Right lobe of liver (tissue), 6 donors: ENCODE measurements around the gene SEPTIN11. TPM values are rescaled to one million over a fixed set of nuclear protein-coding genes. Genes with fewer than 3 reads are reported as not detected.

Experiments
- ATAC-seq, 4 donors: fragments of 200-7000 bp; cut with Tn5 transposase; one replicate each; pipeline ENCODE4 v1.9.1; 2020; ENCODE audit warnings: mild to moderate bottlenecking in 4 of 4, moderate library complexity in 4 of 4
- DNase-seq, 3 donors: peaks; one replicate each; pipeline ENCODE4 v3.0.0-alpha.2; 2020
- H3K27ac ChIP-seq, 3 donors: fragments of 200-600 bp; one replicate each; pipeline ENCODE4 v1.8.0; 2022
- H3K27me3 ChIP-seq, 2 donors: fragments of 200-600 bp; one replicate each; pipeline ENCODE4 v1.8.0; 2022
- H3K36me3 ChIP-seq, 4 donors: fragments of 200-600 bp; sonication (generic) in 1 of 4; one replicate each; pipeline versions ENCODE4 v1.5.1 to v1.8.0; 2017 to 2022; ENCODE audit warnings: control low read depth in 1 of 4
- H3K4me1 ChIP-seq, 4 donors: fragments of 200-600 bp; sonication (generic) in 1 of 4; one replicate each; pipeline versions ENCODE4 v1.5.1 to v1.8.0; 2017 to 2022; ENCODE audit warnings: control low read depth in 1 of 4
- H3K4me3 ChIP-seq, 3 donors: fragments of 200-600 bp; one replicate each; pipeline ENCODE4 v1.8.0; 2022
- H3K9me3 ChIP-seq, 4 donors: fragments of 200-600 bp; sonication (generic) in 1 of 4; one replicate each; pipeline versions ENCODE4 v1.5.1 to v1.8.0; 2017 to 2022; ENCODE audit warnings: control low read depth in 1 of 4
- POLR2A ChIP-seq: fragments of 450-650 bp; IDR thresholded peaks from one replicate; pipeline ENCODE4 v1.6.1; 2017; ENCODE audit warnings: antibody characterized with exemption, mild to moderate bottlenecking
- WGBS: methylation state at CpG from one replicate; pipeline ENCODE4 v1.1.6; 2018; ENCODE audit warnings: low coverage, low lambda C conversion rate; ENCODE audit not compliant: insufficient coverage; ENCODE audit errors: missing lambda C conversion rate; 5-methylcytosine and 5-hydroxymethylcytosine counted together
- intact Hi-C, 2 donors: fragments of 100-400 bp; cut with DNase I; formaldehyde crosslinking; loops; one replicate each; pipeline versions ENCODE4 v1.11.2 to v1.14.1; 2022
- long read RNA-seq: library from polyadenylated mRNA; unstranded; transcript quantifications from one replicate; pipeline ENCODE4 v2.0.0, GENCODE V29; 2019
- total RNA-seq, 6 experiments: library from RNA; depleted of rRNA in 2 of 6; stranded (reverse); fragments of >200 nt in 2 of 6; fragmentation: NEBNext Ultra II Directional in 3 of 6; extraction: Animal tissue kit (Norgen Biotek cat#: 25700) in 3 of 6; gene quantifications; one replicate each; pipeline versions ENCODE4 v1.1.0 to v1.2.4, GENCODE V29; 2016 to 2023
- TF ChIP-seq, protein P1 (sequence below), 4 donors: fragments of 200-600 bp in 3 of 4; fragments of 450-650 bp in 1 of 4; IDR thresholded peaks; one replicate each; pipeline versions ENCODE4 v1.5.1 to v1.8.0; 2016 to 2022; ENCODE audit warnings: antibody characterized with exemption in 4 of 4, mild to moderate bottlenecking in 2 of 4
- donor health status: DM: no; HTN: yes; CAD: no.
- donor health status: DM: no; HTN: no; CAD: no.
- donor health status: DM: no; HTN: no; CAD: no.
- donor health status: DM: no; HTN: yes; CAD: no.
- donor health status: DM: no; HTN: yes; CAD: no.

Gene SEPTIN11
- 100 to 1,000 TPM in 1 of 6 experiments, 10 to 100 TPM in 5; 33.4 to 116 (median 41.8) TPM for total RNA-seq
- long read RNA-seq, partial matches to known transcripts: 3 of 10 reads
- long read RNA-seq, other reads (novel, unspliced or antisense): 4 of 10 reads

DNA sequence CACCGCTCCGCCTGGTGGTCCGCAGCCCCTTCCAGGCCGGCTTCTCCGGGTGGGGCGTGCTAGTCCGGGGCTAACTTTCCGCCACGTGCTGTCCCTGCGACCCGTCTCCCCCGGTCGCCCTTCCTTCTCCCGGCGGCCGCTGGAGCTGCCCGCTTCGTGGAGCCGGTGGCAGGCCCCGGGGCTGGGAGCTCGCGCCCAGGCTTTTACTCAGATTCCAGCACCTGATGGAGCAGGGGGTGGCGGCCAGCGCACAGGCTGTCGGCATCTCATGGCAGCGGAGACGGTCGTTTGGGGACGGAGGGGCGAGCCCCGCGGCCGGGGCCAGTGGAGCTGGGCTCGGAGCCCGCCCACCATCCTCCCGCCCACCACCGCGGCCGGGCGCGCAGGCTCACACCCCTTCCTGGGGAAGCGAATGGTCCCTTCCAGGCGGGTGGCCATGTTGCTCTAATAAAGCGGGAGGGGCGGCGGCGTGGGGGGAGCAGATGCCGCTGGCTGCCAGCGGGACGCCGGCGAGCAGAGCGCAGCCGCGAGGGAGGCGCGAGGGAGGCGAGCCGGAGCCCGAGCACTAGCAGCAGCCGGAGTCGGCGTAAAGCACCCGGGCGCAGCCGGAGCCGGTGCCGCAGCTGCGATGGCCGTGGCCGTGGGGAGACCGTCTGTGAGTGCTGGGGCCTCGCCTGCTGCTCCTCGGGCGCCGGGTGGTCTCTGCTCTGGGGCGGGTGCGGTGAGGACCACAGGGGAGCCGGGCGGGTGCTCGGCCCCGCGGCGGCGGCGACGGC is at the start of gene SEPTIN11:
Gene SEPTIN11, plus strand, starts transcription at position 477 of the 776 bp plus-strand sequence. Its CDS starts 152 bp downstream, at position 629.
- 0% methylated on average over 5 of the region's 87 CpGs for WGBS
- intact Hi-C loops: no loop called here
- peak within 1 kb of the TSS; percentile 75 to 87 (median 82) for H3K4me3 ChIP-seq

GRCh38 chr4:76902233-76902890 is 47.2 kb upstream of the SEPTIN11 start:
- intact Hi-C loops: no loop called here
- ATAC-seq (peak; percentile 57 to 71 (median 63)), DNase-seq (peak in 1 of 3 donors; percentile 76)
- Histone ChIP-seq H3K36me3 (no peaks in the 10 kb centered on the region), H3K27me3 (no peaks in the 10 kb centered on the region), H3K27ac (peak overlapping the region; percentile 19 to 62 (median 27)), H3K4me1 (peaks cover 0 to 26% (median 4%) of the 10 kb centered on the region in 4 donors), H3K9me3 (no peaks in the 10 kb centered on the region), H3K4me3 (no peak overlapping the region)
- no peak for TF ChIP-seq POLR2A
- TF ChIP-seq, protein P1, sequence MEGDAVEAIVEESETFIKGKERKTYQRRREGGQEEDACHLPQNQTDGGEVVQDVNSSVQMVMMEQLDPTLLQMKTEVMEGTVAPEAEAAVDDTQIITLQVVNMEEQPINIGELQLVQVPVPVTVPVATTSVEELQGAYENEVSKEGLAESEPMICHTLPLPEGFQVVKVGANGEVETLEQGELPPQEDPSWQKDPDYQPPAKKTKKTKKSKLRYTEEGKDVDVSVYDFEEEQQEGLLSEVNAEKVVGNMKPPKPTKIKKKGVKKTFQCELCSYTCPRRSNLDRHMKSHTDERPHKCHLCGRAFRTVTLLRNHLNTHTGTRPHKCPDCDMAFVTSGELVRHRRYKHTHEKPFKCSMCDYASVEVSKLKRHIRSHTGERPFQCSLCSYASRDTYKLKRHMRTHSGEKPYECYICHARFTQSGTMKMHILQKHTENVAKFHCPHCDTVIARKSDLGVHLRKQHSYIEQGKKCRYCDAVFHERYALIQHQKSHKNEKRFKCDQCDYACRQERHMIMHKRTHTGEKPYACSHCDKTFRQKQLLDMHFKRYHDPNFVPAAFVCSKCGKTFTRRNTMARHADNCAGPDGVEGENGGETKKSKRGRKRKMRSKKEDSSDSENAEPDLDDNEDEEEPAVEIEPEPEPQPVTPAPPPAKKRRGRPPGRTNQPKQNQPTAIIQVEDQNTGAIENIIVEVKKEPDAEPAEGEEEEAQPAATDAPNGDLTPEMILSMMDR (IDR thresholded peaks at IDR 0.05): peak in 1 of 4 donors; percentile 10
- WGBS: 15% methylated on average over 3 of the region's 3 CpGs

More for the DNA sequence above, at the start of gene SEPTIN11:
- peaks cover 0 to 13% (median 2%) of the 10 kb centered on the region in 4 donors for H3K4me1 ChIP-seq
- H3K27me3 ChIP-seq: no peaks in the 10 kb centered on the region
- peak; percentile 96 for TF ChIP-seq POLR2A
- TF ChIP-seq, protein P1 (IDR thresholded peaks at IDR 0.05): peak in 1 of 4 donors; percentile 32
- peak within 1 kb of the TSS; percentile 56 to 92 (median 86) for H3K27ac ChIP-seq
- peak; percentile 92 to 93 (median 92) for DNase-seq
- peak; percentile 82 to 89 (median 86) for ATAC-seq
- no peaks in the 10 kb centered on the region for H3K9me3 ChIP-seq
- no peaks in the 10 kb centered on the region for H3K36me3 ChIP-seq

GRCh38 chr4:76904646-76905190 is 44.8 kb upstream of the SEPTIN11 start:
- H3K4me1 ChIP-seq: peaks cover 0 to 22% (median under 1%) of the 10 kb centered on the region in 4 donors
- no peak overlapping the region for H3K4me3 ChIP-seq
- 100% methylated on average over 2 of the region's 4 CpGs for WGBS
- H3K36me3 ChIP-seq: no peaks in the 10 kb centered on the region
- intact Hi-C loops: no loop called here
- no peak for DNase-seq
- H3K27me3 ChIP-seq: no peaks in the 10 kb centered on the region
- ATAC-seq: no peak
- H3K27ac ChIP-seq: no peak overlapping the region
- H3K9me3 ChIP-seq: no peaks in the 10 kb centered on the region
- TF ChIP-seq POLR2A: no peak
- TF ChIP-seq, protein P1 (IDR thresholded peaks at IDR 0.05): no peak

DNA sequence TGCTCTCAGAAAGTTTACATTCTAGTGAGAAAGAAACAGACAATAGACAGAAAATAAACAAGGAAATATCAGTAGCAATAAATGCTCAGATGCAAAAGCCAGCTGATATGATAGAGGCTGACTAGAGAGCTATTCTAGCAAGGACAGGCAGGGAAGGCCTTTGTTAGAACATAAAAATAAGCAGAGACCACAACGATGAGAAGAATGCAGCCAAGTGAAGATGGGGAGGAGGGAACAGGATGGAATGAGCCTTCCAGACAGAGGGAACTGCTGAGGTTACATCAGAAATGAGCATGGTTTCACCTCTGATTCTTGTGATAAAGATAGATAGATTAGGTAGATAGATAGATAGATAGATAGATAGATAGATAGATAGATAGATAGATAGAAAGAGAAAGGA is 44.0 kb upstream of the SEPTIN11 start:
- 78% methylated on average over 1 of the region's 1 CpG for WGBS
- H3K27ac ChIP-seq: no peak overlapping the region
- intact Hi-C loops: no loop called here
- TF ChIP-seq POLR2A: no peak
- TF ChIP-seq, protein P1 (IDR thresholded peaks at IDR 0.05): no peak
- H3K27me3 ChIP-seq: no peaks in the 10 kb centered on the region
- H3K9me3 ChIP-seq: no peaks in the 10 kb centered on the region
- ATAC-seq (no peak), DNase-seq (no peak)
- H3K4me1 ChIP-seq: peaks cover 0 to 22% (median 0%) of the 10 kb centered on the region in 4 donors
- no peaks in the 10 kb centered on the region for H3K36me3 ChIP-seq
- H3K4me3 ChIP-seq: no peak overlapping the region
